Stimulated activated CD4-positive, alpha-beta T cell treated with anti-CD3 and anti-CD28 coated beads, Interleukin-12 subunit alpha, Interleukin-12 subunit beta, amount 100 ng/mL, for 24 hours (primary cell): ENCODE data around the gene CFAP68.
"Not testable (repeated sequence)": the region's sequence is repeated elsewhere in the genome, so short reads cannot be mapped to it uniquely, and the experiment has no call there.

ENCODE experiments used
- DNase-seq, 2 experiments: peaks; one replicate each; pipeline ENCODE4 v3.0.0-alpha.2; 2020; ENCODE audit warnings: low read depth in 2 of 2

Gene CFAP68

GRCh38 chr11:111917788-111918187 is 38.4 kb downstream of the CFAP68 start:
- no peak for DNase-seq

DNA sequence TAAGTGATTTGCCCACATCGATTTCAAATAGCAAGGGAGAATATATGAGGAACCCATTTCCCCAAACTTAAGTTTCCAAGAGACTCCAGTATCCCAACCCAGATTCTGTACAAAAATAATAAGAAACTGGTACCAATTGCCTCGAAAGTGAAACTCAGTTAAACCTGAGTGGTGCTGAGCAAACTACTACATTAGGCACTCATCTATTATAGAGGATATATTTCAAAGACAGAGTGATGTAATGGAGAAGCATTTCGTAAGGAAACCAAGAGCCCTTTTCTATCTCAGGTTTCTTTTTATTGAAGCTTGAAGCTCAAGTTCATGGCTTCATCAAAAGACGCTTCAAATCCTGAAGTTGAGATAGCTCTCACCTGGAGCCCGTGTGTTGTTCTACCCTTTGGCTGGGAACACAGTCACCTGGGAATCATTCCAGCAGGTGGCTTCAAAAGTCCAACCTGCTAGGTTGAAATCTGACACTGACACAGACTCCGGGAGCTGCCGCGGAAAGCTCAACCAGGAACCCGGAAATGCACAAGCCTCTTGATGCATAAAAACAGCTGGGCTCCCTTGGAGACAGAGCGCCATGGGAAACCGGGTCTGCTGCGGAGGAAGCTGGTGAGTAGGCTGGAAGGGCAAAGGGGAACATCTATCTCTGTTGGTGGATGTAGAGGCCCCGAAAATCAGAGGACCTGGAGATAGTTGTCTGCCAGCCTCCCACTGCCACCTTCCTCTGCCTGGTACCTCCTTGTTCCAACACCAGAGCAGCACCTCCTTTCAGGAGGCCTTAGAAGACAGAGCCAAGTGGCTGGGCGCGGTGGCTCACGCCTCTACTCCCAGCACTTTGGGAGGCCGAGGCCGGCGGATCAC is 39.3 kb downstream of the CFAP68 start, which contains the start of gene C11orf52:
C11orf52 (plus strand) TSS at position 524 of the 867 bp plus-strand sequence; CDS start at position 584, 60 bp downstream.
- DNase-seq = no peak

GRCh38 chr11:111920908-111921307 is 41.6 kb downstream of the CFAP68 start:
- no peak for DNase-seq

GRCh38 chr11:111921541-111922230 is 42.3 kb downstream of the CFAP68 start:
- DNase-seq = no peak

GRCh38 chr11:111922803-111923202 is 43.5 kb downstream of the CFAP68 start:
- no peak for DNase-seq

GRCh38 chr11:111923351-111923788 is 44.0 kb downstream of the CFAP68 start:
- no peak for DNase-seq

- no peak for DNase-seq
Measured at GRCh38 chr11:111923951-111924350, 44.6 kb downstream of the CFAP68 start.

- DNase-seq = no peak
Measured at GRCh38 chr11:111925953-111926352, 46.6 kb downstream of the CFAP68 start.

DNA sequence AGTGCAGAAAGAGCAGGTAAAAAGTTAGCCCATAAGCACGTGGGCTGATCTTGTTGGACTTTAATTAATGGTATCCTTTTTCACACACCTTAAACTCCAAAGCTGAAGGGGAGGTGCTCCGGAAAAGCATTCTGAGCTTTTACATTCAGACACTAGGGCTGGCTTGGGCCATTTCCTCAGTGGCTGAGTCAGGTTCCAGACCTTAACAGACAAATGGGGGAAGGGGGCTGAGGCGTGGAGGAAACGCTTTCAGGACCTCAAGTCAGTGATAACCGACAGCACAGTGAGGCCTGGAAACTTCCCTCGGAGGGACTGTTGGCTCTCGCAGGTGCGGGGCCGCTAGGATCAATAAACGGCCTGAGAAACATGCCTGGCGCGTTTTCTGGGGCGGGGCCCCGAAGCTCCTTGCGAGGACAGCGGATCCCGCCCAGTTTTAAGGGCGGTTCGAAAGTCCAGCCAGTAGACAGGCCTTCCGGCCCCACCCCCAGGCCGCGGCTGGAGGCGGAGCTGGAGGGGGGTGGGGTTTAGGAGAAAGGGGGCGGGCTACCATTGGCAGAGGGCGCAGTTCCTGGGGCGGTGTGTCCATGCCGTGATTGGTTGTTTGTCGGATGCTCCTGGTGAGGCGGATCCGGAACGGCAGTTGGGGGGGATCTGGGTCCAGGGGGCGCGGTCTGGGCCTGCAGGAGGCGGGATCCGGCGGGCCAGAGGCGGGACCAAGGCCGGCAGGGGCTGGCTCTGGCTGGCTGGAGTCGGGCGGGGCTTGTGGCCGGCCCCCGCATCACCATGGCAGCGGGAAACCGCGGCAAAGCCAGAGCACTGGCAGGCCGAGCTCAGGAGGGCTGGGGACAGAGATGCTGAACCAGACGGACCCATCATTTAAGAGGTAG is 47.4 kb downstream of the CFAP68 start:
- peak; percentile 88 to 92 for DNase-seq

GRCh38 chr11:111930472-111930871 is 51.1 kb downstream of the CFAP68 start:
- no peak for DNase-seq

- DNase-seq = no peak
Measured at GRCh38 chr11:111932611-111932950, 53.2 kb downstream of the CFAP68 start.

DNA sequence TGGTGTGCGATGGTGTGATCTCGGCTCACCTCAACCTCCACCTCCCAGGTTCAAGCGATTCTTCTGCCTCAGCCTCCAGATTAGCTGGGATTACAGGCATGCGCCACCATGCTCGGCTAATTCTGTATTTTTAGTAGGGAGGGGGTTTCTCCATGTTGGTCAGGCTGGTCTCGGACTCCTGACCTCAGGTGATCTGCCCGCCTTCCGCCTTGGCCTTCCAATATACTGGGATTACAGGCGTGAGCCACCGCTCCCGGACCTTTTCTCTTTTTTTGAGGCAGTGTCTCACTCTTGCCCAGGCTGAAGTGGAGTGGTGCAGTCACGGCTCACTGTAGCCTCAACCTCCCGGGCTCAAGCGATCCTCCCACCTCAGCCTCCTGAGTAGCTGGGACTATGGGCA is 53.8 kb downstream of the CFAP68 start:
- not testable (repeated sequence) for DNase-seq

DNA sequence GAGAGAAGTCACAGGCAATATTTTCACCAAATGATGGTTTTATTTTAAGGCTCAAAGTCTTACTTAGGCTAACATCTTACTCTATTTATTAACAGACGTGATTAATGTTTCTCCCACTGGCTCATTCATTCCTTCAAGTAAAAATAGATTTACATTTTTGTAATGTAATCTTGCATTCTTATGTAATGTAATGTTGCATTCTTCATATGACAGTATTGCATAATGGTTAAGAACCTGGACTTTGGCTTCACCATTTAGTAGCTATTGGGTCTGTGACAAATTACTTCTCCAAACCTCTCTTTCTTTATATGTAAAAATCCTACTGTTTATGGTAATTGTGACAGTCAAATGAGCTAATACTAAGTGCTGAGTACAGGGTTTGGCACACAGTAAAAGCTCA is 54.5 kb downstream of the CFAP68 start:
- DNase-seq = no peak

- no peak for DNase-seq
Measured at GRCh38 chr11:111934306-111934705, 55.0 kb downstream of the CFAP68 start.
